Measurements from ENCODE around the gene REM2. TPM values are rescaled to one million over a fixed set of nuclear protein-coding genes. Genes with fewer than 3 reads are reported as not detected.

REM2 gene
- total RNA-seq, 1 donor from 2014 or later = 0.79 TPM

DNA sequence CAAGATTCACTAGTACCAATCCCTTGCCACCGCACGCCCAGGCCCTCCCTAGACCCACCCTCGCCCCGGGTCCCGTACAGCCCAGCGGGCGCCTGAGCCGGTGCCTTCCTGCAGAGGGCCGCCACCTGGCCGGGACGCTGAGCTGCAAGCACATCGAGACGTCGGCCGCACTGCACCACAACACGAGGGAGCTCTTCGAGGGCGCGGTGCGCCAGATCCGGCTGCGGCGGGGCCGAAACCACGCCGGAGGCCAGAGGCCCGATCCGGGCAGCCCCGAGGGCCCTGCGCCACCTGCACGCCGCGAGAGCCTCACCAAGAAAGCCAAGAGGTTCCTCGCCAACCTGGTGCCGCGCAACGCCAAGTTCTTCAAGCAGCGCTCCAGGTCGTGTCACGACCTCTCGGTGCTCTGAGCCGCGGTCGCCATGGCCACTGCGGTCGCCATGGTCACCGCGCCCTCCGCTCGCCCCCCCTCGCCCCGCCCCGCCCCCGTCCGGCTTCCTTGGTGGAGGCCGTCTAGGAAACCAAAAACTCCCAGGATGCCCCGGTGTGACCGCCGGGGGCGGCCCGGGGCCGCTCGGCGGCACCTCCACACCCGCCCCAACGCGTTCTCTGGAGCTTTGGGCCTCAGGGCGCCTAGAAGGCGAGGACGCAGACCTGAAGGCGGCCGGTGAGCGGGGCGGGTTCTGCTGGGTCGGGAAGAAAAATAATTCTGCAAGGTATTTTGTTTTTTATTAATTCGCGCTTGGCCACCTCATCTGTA lies 3.7 kb downstream of the REM2 start:
- Mint-ChIP-seq H3K36me3 (ENCODE audit: low read depth, unreplicated experiment) (no peaks in the 10 kb centered on the region), H3K27me3 (ENCODE audit: low read depth, unreplicated experiment) (peaks cover 5% of the 10 kb centered on the region), H3K4me1 (ENCODE audit: low read depth, unreplicated experiment) (peaks cover 21% of the 10 kb centered on the region), H3K27ac (ENCODE audit: unreplicated experiment) (peak overlapping the region; percentile 64), H3K4me3 (ENCODE audit: unreplicated experiment) (peak overlapping the region; percentile 90), H3K9me3 (ENCODE audit: unreplicated experiment) (no peaks in the 10 kb centered on the region)
- Histone ChIP-seq H4K20me1 (ENCODE audit: insufficient read depth, low read length) (no peaks in the 10 kb centered on the region), H3K79me2 (ENCODE audit: insufficient read depth, low read length) (no peaks in the 10 kb centered on the region), H3K4me3 (ENCODE audit: insufficient read depth, low read depth, low read length) (peak overlapping the region; percentile 59), H3K4me2 (ENCODE audit: low read length) (peak overlapping the region; percentile 84), H3K36me3 (ENCODE audit: insufficient read depth, low read length) (no peaks in the 10 kb centered on the region), H3K4me1 (ENCODE audit: insufficient read depth, low read length) (peaks cover 22% of the 10 kb centered on the region), H3K9ac (ENCODE audit: low read length) (peak overlapping the region; percentile 74), H3K27ac (ENCODE audit: low read depth, low read length) (peak overlapping the region; percentile 20), H2AFZ (ENCODE audit: low read depth, low read length) (peak overlapping the region; percentile 85), H3K9me3 (ENCODE audit: insufficient read depth, low read depth, low read length) (no peaks in the 10 kb centered on the region), H3K27me3 (ENCODE audit: insufficient read depth, low read length) (no peaks in the 10 kb centered on the region)
- DNase-seq (ENCODE audit: low read depth) (peak; percentile 31), FAIRE-seq (no peak)
- TF ChIP-seq EZH2 (IDR thresholded peaks at IDR 0.05; ENCODE audit: insufficient read depth, low read length) = no peak
- TF ChIP-seq, protein P1, sequence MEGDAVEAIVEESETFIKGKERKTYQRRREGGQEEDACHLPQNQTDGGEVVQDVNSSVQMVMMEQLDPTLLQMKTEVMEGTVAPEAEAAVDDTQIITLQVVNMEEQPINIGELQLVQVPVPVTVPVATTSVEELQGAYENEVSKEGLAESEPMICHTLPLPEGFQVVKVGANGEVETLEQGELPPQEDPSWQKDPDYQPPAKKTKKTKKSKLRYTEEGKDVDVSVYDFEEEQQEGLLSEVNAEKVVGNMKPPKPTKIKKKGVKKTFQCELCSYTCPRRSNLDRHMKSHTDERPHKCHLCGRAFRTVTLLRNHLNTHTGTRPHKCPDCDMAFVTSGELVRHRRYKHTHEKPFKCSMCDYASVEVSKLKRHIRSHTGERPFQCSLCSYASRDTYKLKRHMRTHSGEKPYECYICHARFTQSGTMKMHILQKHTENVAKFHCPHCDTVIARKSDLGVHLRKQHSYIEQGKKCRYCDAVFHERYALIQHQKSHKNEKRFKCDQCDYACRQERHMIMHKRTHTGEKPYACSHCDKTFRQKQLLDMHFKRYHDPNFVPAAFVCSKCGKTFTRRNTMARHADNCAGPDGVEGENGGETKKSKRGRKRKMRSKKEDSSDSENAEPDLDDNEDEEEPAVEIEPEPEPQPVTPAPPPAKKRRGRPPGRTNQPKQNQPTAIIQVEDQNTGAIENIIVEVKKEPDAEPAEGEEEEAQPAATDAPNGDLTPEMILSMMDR (IDR thresholded peaks at IDR 0.05; ENCODE audit: insufficient read depth, low read depth, low read length) = no peak

DNA sequence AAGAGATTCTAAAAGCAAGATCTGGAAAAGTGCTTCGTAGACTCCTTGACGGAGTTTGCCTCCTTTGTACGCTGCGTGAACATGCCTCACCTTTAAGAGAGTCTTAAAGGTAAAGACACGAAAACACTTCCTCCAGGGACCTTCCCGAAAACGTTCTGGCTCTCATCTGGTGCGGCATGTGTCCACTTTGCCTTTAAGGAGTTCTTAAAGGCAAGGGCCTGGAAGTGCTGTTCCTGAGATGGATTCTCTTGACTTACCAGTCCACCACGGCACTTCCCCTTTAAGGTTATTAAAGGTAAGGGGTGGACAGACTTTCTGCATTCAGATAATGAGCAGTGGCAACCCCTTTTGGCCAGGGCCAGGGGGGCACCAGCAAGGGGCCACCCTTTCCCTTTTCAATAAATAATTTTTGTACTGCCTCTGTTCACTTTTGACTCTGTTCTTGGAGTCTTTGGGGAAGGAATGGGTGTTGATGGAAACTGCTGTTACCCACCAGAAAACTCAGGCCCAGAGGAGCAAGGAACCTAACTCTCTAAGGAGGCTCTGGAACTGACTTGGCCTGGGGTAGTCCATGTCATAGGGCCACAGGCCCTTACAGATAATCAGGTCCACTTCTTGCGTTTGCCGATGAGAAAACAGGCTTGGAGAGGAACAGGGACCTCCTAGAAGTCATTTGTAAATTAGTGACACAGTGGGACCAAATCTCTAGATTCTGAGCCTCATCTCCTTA lies 4.4 kb downstream of the REM2 start:
- Histone ChIP-seq H3K4me1 (ENCODE audit: insufficient read depth, low read length) (peaks cover 21% of the 10 kb centered on the region), H3K9ac (ENCODE audit: low read length) (peak overlapping the region; percentile 74), H3K27ac (ENCODE audit: low read depth, low read length) (peak overlapping the region; percentile 20), H3K4me3 (ENCODE audit: insufficient read depth, low read depth, low read length) (peak overlapping the region; percentile 59), H3K36me3 (ENCODE audit: insufficient read depth, low read length) (no peaks in the 10 kb centered on the region), H3K9me3 (ENCODE audit: insufficient read depth, low read depth, low read length) (no peaks in the 10 kb centered on the region), H3K4me2 (ENCODE audit: low read length) (peak overlapping the region; percentile 84), H3K27me3 (ENCODE audit: insufficient read depth, low read length) (no peaks in the 10 kb centered on the region), H2AFZ (ENCODE audit: low read depth, low read length) (peak overlapping the region; percentile 83), H3K79me2 (ENCODE audit: insufficient read depth, low read length) (no peaks in the 10 kb centered on the region), H4K20me1 (ENCODE audit: insufficient read depth, low read length) (no peaks in the 10 kb centered on the region)
- TF ChIP-seq, protein P1 (IDR thresholded peaks at IDR 0.05; ENCODE audit: insufficient read depth, low read depth, low read length) = no peak
- no peak for TF ChIP-seq EZH2 (IDR thresholded peaks at IDR 0.05; ENCODE audit: insufficient read depth, low read length)
- Mint-ChIP-seq H3K27ac (ENCODE audit: unreplicated experiment) (peak overlapping the region; percentile 64), H3K9me3 (ENCODE audit: unreplicated experiment) (no peaks in the 10 kb centered on the region), H3K4me3 (ENCODE audit: unreplicated experiment) (peak overlapping the region; percentile 90), H3K4me1 (ENCODE audit: low read depth, unreplicated experiment) (peaks cover 16% of the 10 kb centered on the region), H3K27me3 (ENCODE audit: low read depth, unreplicated experiment) (peaks cover 8% of the 10 kb centered on the region), H3K36me3 (ENCODE audit: low read depth, unreplicated experiment) (no peaks in the 10 kb centered on the region)
- FAIRE-seq (no peak), DNase-seq (ENCODE audit: low read depth) (peak; percentile 67)
